ENCODE data around the gene CDX2.

Gene CDX2

DNA sequence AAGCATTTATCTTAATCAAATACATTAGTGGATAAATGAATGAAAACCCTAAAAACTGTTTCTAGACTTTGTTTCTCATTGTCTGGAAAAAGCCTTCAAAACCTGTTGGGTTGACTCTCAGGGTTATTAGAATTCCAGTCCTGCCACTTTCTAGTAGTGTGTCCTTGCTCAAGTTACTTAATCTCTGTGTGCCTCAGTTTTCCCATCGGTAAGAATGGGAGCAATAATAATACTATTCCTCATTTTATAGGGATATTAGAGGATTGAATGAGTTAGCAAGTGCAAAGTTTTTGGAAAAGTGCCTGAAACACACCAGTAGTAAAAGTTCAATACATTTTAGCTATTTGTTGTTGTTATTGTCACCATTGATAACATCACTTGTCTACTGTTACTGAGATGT is 16.5 kb upstream of the CDX2 start:
- TF ChIP-seq GATA3 (IDR thresholded peaks at IDR 0.05; ENCODE audit: low read depth, low read length), result no peak

DNA sequence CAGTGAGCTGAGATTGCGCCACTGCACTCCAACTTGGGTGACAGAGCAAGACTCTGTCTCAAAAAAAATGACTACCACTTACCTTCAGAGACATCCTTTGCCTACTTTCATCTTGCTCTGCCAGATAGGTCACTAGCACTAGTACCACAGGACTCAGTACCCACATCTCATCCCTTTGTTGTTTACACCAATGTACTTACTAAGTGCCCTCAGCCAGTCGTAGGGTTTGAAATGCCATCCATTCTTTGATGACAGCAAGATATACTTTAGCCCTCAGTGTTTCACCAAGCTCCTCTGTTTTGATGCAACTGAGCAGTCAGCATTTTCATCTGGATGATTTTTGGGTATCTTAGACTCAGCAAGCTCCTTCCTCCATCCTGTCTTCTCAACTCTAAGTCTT is 13.2 kb upstream of the CDX2 start:
- TF ChIP-seq GATA2 (IDR thresholded peaks at IDR 0.05; ENCODE audit: low read depth, low read length) (no peak), GATA3 (IDR thresholded peaks at IDR 0.05; ENCODE audit: low read depth, low read length) (no peak)

GRCh38 chr13:27981006-27981708 is 12.0 kb upstream of the CDX2 start:
- TF ChIP-seq GATA2 (IDR thresholded peaks at IDR 0.05; ENCODE audit: low read depth, low read length) (no peak), GATA3 (IDR thresholded peaks at IDR 0.05; ENCODE audit: low read depth, low read length) (no peak)

GRCh38 chr13:27980280-27980998 is 11.3 kb upstream of the CDX2 start:
- TF ChIP-seq GATA2 (IDR thresholded peaks at IDR 0.05; ENCODE audit: low read depth, low read length), result no peak

DNA sequence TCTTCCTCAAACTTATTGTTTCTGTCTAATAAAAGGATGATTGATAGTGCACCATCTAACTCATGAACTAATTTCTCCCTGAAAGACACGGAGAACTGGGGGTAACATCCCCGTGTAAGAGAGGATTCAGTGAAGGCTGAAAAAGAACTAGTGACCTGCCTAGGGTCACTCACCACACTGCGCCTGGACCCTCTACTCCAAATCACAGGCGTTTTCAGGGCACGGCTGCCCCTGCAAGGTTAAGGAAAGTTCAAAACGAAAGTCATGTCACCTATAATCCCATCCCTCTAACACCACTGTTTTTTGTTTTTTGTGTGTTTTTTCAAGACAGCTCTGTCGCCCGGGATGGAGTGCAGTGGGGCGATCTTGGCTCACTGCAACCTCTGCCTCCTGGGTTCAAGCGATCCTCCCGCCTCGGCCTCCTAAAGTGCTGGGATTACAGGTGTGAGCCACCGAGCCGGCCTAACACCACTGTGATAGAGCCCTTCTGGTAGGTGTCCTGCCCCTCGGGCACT is 10.7 kb upstream of the CDX2 start:
- TF ChIP-seq GATA2 (IDR thresholded peaks at IDR 0.05; ENCODE audit: low read depth, low read length) (no peak), GATA3 (IDR thresholded peaks at IDR 0.05; ENCODE audit: low read depth, low read length) (no peak)

- TF ChIP-seq GATA2 (IDR thresholded peaks at IDR 0.05; ENCODE audit: low read depth, low read length), result no peak
- TF ChIP-seq GATA3 (IDR thresholded peaks at IDR 0.05; ENCODE audit: low read depth, low read length), result no peak
Observed at GRCh38 chr13:27979001-27979643, 10.0 kb upstream of the CDX2 start.

DNA sequence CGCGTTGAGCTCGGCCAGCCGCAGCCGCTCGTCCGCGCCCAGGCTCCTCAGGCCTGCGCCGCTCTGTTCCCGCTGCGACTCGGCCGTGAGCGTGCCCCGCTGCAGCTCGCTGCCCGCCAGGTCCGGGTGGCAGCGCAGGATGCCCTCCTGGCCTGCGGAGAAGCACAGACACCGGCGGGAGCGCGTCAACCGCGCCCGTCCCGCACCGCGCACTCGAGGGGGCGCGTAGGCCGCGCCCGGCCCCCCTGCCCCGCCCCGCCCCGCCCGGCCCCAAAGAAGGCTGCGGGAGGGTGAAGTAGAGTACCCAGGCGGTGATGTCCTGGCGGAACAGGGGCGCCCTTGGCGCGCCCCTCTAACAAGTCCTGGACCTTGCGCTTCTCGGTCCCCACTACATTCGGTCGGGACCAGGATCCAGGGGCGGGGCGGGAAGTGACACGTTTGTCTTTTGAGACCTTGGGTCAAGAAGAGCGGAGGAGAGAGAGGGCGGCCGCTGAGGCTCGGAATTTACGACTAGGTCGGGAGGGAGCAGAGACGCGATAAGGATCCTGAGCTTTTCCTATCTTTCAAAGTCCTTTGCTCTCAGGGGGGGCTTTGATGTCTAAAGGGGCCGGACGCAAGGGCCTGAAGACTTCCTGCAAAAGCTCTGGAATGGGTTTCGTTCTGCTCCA is 9.3 kb upstream of the CDX2 start:
- TF ChIP-seq GATA3 (IDR thresholded peaks at IDR 0.05; ENCODE audit: low read depth, low read length) (no peak), GATA2 (IDR thresholded peaks at IDR 0.05; ENCODE audit: low read depth, low read length) (no peak)

DNA sequence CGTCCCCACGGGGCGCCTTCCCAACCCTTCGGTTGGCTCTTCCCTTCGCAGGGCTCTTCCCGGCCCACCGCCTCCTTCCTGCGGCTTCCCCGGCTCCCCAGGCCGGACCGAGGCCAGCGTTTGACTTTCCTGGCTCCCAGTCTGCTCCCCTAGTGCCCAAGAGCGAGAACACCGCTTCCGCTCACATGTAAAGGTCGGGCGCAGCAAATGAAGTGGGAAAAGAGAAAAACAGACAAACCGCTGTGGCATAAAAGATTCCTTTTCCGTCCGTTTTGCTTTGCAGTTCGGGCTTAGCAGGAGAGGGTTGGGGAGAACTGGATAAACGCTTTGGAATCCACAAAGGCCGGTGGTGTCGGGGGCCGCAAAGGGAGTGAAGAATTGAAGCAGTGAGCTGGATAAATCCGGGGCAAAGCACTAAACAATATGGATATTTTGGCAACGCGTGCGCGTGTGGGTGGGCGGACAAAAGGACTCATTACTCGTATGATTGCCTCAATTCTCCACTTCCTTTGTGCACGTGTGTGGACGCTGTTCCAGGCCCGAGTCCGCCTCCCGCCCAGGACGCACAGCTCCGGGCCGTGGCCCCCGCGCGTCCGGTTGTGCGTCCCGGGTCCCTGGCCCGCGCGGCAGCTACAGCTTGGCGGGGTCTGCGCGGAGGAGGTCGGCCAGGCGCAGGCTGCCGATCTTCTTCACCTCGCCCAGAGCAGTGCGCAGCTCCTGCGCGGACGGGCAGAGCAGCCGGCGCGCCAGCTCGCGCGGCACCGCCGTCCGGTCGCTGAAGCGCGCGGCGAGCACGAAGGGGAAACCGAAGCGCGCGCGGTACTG is 8.6 kb upstream of the CDX2 start:
- no peak for TF ChIP-seq GATA2 (IDR thresholded peaks at IDR 0.05; ENCODE audit: low read depth, low read length)
- TF ChIP-seq GATA3 (IDR thresholded peaks at IDR 0.05; ENCODE audit: low read depth, low read length), result no peak

DNA sequence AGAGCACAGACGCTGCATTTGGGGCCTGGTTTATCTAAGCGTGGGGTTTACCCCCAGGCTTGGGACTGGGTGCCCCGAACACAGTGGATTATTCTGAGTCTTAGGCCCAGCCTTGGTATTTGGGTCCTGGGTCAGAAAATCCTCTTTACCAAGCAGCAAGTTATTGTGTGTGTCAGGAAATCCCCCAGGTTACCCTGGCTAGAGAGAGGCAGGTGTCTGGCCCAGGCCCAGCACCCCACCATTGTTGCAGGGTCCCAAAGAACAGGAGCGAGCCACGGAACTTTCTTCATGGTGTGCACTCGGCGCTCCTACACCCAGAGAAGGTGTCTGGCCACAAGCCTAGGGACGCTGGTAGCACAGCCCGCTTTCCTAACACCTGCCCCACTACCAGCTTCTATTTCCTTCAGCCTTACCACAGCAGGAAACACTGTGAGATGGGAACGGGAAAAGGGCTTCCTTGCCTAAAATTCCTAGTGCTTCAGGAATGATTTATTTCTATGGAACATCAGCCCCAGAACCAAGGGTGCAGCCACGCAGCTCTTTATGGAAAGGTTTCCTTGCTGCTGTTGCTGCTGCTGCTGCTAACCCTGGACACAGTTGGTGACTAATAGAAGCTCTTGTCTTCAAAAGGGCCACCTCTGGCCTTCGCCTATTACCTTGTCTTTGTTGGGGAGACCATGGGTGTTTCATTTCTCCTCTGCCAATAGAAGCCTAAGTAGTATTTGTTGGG is 7.4 kb upstream of the CDX2 start:
- TF ChIP-seq GATA3 (IDR thresholded peaks at IDR 0.05; ENCODE audit: low read depth, low read length), result no peak
- no peak for TF ChIP-seq GATA2 (IDR thresholded peaks at IDR 0.05; ENCODE audit: low read depth, low read length)

DNA sequence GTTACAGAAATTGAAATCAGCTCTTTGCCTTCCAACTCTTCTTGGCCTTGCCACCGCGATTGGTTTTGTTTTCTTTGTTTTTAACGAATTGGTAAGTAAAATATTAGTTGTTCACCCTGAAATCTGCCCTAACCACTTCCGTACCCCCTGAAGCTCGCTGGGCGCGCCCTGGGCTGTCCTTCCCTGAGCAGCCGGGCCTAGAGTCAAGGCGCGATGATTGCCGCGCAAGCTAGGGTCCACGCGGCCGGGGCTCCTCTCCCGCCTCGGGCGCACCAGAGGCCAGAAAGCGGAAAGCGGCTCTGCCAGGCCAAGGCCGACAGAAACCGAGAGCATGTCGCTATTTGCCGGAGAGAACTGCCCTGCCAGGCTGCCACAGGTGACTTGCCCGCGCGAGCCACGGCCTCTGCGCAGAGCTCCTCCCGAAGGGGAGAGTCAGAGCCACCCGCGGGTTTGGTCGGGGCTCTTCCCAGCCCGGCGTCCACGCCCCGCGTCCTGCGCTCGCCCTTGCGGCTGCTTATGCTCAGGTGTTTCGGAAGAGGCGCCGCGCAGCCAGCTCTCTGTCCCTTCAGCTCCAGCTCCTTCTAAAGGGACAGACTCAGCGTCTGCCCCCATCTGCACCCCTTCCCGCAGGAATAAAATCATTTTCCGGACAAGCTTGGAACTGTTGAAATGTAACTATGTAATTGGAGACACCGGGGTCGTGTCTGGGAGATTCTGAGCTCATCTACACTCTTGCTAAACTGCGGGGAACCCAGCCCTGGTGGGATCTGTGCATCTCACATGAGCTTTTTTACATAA is 6.6 kb upstream of the CDX2 start:
- TF ChIP-seq GATA2 (IDR thresholded peaks at IDR 0.05; ENCODE audit: low read depth, low read length), result no peak
- TF ChIP-seq GATA3 (IDR thresholded peaks at IDR 0.05; ENCODE audit: low read depth, low read length), result no peak

GRCh38 chr13:27973961-27974662 is 5.0 kb upstream of the CDX2 start:
- TF ChIP-seq GATA2 (IDR thresholded peaks at IDR 0.05; ENCODE audit: low read depth, low read length), result no peak
- TF ChIP-seq GATA3 (IDR thresholded peaks at IDR 0.05; ENCODE audit: low read depth, low read length), result no peak

DNA sequence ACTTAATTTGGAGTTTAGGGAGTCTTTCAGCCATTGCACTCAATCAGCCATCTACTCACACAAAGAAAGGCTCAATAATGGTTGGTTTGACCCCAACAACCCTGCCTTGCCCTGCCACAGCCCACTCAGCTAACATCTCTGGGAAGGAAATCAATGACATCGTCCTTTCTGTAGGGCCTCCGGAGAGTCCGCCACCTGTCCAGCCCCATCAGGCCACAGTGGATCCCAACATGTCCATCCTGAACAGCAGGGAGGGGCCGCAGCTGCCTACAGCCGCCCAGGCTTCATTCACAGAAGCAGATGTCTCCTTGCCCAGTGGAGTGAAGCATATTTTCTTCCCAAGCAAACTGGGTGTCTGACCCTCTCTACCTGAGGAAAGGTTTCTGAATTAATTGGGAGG is 4.2 kb upstream of the CDX2 start:
- no peak for TF ChIP-seq GATA3 (IDR thresholded peaks at IDR 0.05; ENCODE audit: low read depth, low read length)
